K562 (cell line): ENCODE measurements around the gene ZNF275. TPM values are rescaled to one million over a fixed set of nuclear protein-coding genes. Genes with fewer than 3 reads are reported as not detected.

Source experiments
- ATAC-seq: fragments of 200-7000 bp; cut with Tn5 transposase; 3 replicates; pipeline ENCODE4 v1.9.1; 2020; ENCODE audit warnings: moderate library complexity
- BruUV-seq: library from RNA; stranded (reverse); fragments of 400-500 nt; replicated peaks from 2 replicates; lab custom pipeline; 2021; lab: Mats Ljungman, UMichigan
- CTCF ChIA-PET: fragments of 300-600 bp; formaldehyde crosslinking; extraction: SDS; loops from one replicate; lab custom pipeline; 2021; ENCODE audit warnings: low intra/inter-chr PET ratio; lab: Yijun Ruan, JAX
- POLR2A ChIA-PET: fragments of 300-600, 350-650 bp; sonication (Branson Sonifier 250); formaldehyde crosslinking; extraction: SDS; loops from one replicate; lab custom pipeline; 2021; ENCODE audit warnings: antibody characterized with exemption, inconsistent platforms; lab: Yijun Ruan, JAX
- DNase-seq, 4 experiments: peaks; one replicate each; pipeline versions ENCODE4 v3.0.0 to v3.0.0-alpha.2; 2011 to 2018; ENCODE audit warnings: low spot score in 3 of 4, mixed read lengths in 3 of 4; ENCODE audit errors: extremely low read depth in 1 of 4
- FAIRE-seq: peaks from 2 replicates; lab custom pipeline; 2011; peaks lifted over from hg19 to GRCh38; lab: Jason Lieb, UNC
- H2AFZ ChIP-seq: 2 replicates; pipeline ENCODE4 v1.6.0; 2011; ENCODE audit warnings: low read depth, low read length, control low read depth, inconsistent platforms
- H3K27ac ChIP-seq: fragments of 200-600 bp; 3 replicates; pipeline ENCODE4 v1.8.0; 2011; ENCODE audit warnings: low read depth, mild to moderate bottlenecking, control low read depth, inconsistent platforms, low read length, moderate library complexity, mixed read lengths; ENCODE audit errors: extremely low read depth
- H3K27me3 ChIP-seq, 2 experiments: fragments of 300-600 bp in 1 of 2; 2 replicates in 1 of 2; 3 replicates in 1 of 2; pipeline versions ENCODE4 v1.6.0 to v1.8.0; 2011; ENCODE audit warnings: inconsistent platforms in 2 of 2, low read length in 2 of 2, mild to moderate bottlenecking in 1 of 2, mixed read lengths in 1 of 2, moderate library complexity in 1 of 2; ENCODE audit not compliant: control insufficient read depth in 2 of 2, insufficient read depth in 2 of 2
- H3K36me3 ChIP-seq: fragments of 300-600 bp; 3 replicates; pipeline ENCODE4 v1.8.0; 2011; ENCODE audit warnings: mild to moderate bottlenecking, low read length, inconsistent platforms; ENCODE audit not compliant: control insufficient read depth, insufficient read depth
- H3K4me1 ChIP-seq, 2 experiments: fragments of 200-600 bp in 1 of 2; replicated peaks in 1 of 2; 2 replicates in 1 of 2; 3 replicates in 1 of 2; pipeline versions ENCODE4 v1.5.1 to v1.8.0; 2011; ENCODE audit warnings: inconsistent platforms in 2 of 2, low read length in 2 of 2, mild to moderate bottlenecking in 1 of 2, mixed read lengths in 1 of 2, moderate library complexity in 1 of 2; ENCODE audit not compliant: control insufficient read depth in 2 of 2, insufficient read depth in 2 of 2
- H3K4me2 ChIP-seq: 2 replicates; pipeline ENCODE4 v1.6.1; 2011; ENCODE audit warnings: low read length, control low read depth, inconsistent platforms, mixed read lengths; ENCODE audit not compliant: insufficient read depth
- H3K4me3 ChIP-seq: fragments of 200-600 bp; sonication (generic), shearing (Covaris generic); 2 replicates; pipeline ENCODE4 v1.5.1; 2016; ENCODE audit warnings: control low read depth, inconsistent platforms
- H3K79me2 ChIP-seq: fragments of 200-600 bp; 3 replicates; pipeline ENCODE4 v1.8.0; 2011; ENCODE audit warnings: low read length, inconsistent platforms; ENCODE audit not compliant: control insufficient read depth, insufficient read depth
- H3K9ac ChIP-seq, 2 experiments: 2 replicates each; pipeline versions ENCODE4 v1.6.0 to v1.6.1; 2011; ENCODE audit warnings: low read depth in 2 of 2, low read length in 2 of 2, control low read depth in 1 of 2, inconsistent platforms in 1 of 2, mild to moderate bottlenecking in 1 of 2, mixed read lengths in 1 of 2; ENCODE audit not compliant: insufficient read depth in 1 of 2
- H3K9me1 ChIP-seq: one replicate; pipeline ENCODE4 v1.6.0; 2011; ENCODE audit warnings: inconsistent platforms, mild to moderate bottlenecking, low read length, moderate library complexity; ENCODE audit not compliant: control insufficient read depth, insufficient read depth
- H3K9me3 ChIP-seq: replicated peaks from 2 replicates; pipeline ENCODE4 v1.5.1; 2011; ENCODE audit warnings: low read depth, low read length, inconsistent platforms; ENCODE audit not compliant: control insufficient read depth, insufficient read depth
- H4K20me1 ChIP-seq: replicated peaks from 2 replicates; pipeline ENCODE4 v1.6.1; 2011; ENCODE audit warnings: low read length, inconsistent platforms, mixed read lengths; ENCODE audit not compliant: control insufficient read depth, insufficient read depth
- CTCF ChIP-seq, 3 experiments: IDR thresholded peaks in 2 of 3; conservative IDR thresholded peaks in 1 of 3; 2 replicates each; pipeline ENCODE4 v1.5.1; 2011 to 2012; ENCODE audit warnings: low read length in 3 of 3, mild to moderate bottlenecking in 3 of 3, control low read depth in 2 of 3, improper control_type of control experiment in 1 of 3, inconsistent platforms in 1 of 3, low read depth in 1 of 3, mixed read lengths in 1 of 3, moderate library complexity in 1 of 3; ENCODE audit not compliant: insufficient read depth in 2 of 3
- DACH1 ChIP-seq: fragments of 450-650 bp; IDR thresholded peaks from 2 replicates; pipeline ENCODE4 v1.6.1; 2018; ENCODE audit not compliant: partially characterized antibody
- FOXJ3 ChIP-seq: sonication (generic); formaldehyde crosslinking; IDR thresholded peaks from 2 replicates; pipeline ENCODE4 v1.4.0; 2020; ENCODE audit warnings: mild to moderate bottlenecking, missing genetic modification reagents
- HOXB6 ChIP-seq: fragments of 250-450 bp; sonication (Bioruptor Pico); IDR thresholded peaks from 2 replicates; pipeline ENCODE4 v1.5.1; 2022; ENCODE audit warnings: mild to moderate bottlenecking, borderline replicate concordance
- KLF13 ChIP-seq: fragments of 450-650 bp; IDR thresholded peaks from 2 replicates; pipeline ENCODE4 v1.6.1; 2016; ENCODE audit warnings: missing genetic modification characterization, low read depth, mild to moderate bottlenecking, missing compliant biosample characterization, moderate library complexity, borderline replicate concordance
- NONO ChIP-seq, 2 experiments: fragments of 200-400 bp in 1 of 2; fragments of 450-650 bp in 1 of 2; formaldehyde crosslinking in 1 of 2; IDR thresholded peaks; 2 replicates each; pipeline ENCODE4 v1.6.1; 2017; ENCODE audit warnings: low read depth in 2 of 2, mild to moderate bottlenecking in 2 of 2, moderate library complexity in 2 of 2, low read length in 1 of 2
- PHB ChIP-seq: fragments of 250-450 bp; sonication (Bioruptor Pico); IDR thresholded peaks from 2 replicates; pipeline ENCODE4 v1.5.0; 2021
- PHF21A ChIP-seq: fragments of 450-650 bp; IDR thresholded peaks from 2 replicates; pipeline ENCODE4 v1.6.1; 2017; ENCODE audit warnings: low read depth, borderline replicate concordance
- PURB ChIP-seq: sonication (generic); formaldehyde crosslinking; IDR thresholded peaks from 2 replicates; pipeline ENCODE4 v1.9.0; 2021; ENCODE audit warnings: low read depth, mild to moderate bottlenecking, missing genetic modification reagents
- RAD51 ChIP-seq: fragments of 450-650 bp; IDR thresholded peaks from 2 replicates; pipeline ENCODE4 v1.7.1; 2016; ENCODE audit warnings: low read depth, mild to moderate bottlenecking, borderline replicate concordance
- RBM15 ChIP-seq: fragments of 200-400 bp; formaldehyde crosslinking; IDR thresholded peaks from 2 replicates; pipeline ENCODE4 v1.6.1; 2018; ENCODE audit warnings: mild to moderate bottlenecking, low read length, moderate library complexity; ENCODE audit not compliant: insufficient read depth
- ZNF431 ChIP-seq: sonication (generic); formaldehyde crosslinking; IDR thresholded peaks from 2 replicates; pipeline ENCODE4 v1.8.0; 2022; ENCODE audit warnings: mild to moderate bottlenecking, missing genetic modification reagents
- ZNF507 ChIP-seq: conservative IDR thresholded peaks from 2 replicates; pipeline ENCODE4 v1.6.1; 2017; ENCODE audit warnings: missing genetic modification characterization, missing compliant biosample characterization
- ZNF75A ChIP-seq: fragments of 450-650 bp; formaldehyde crosslinking; IDR thresholded peaks from 2 replicates; pipeline ENCODE4 v1.4.0; 2020; ENCODE audit warnings: mild to moderate bottlenecking
- WGBS: fragments of 100-300 bp; shearing (Covaris generic); methylation state at CpG from one replicate; pipeline ENCODE4 v1.1.6; 2016; ENCODE audit warnings: low coverage, mixed read lengths; ENCODE audit not compliant: insufficient coverage; ENCODE audit errors: missing lambda C conversion rate; 5-methylcytosine and 5-hydroxymethylcytosine counted together
- in situ Hi-C: fragments of 300-500 bp; cut with MboI; formaldehyde crosslinking; loops from 4 replicates; pipeline ENCODE4 v1.15.0; 2018; ENCODE audit warnings: inconsistent platforms, mixed read lengths
- intact Hi-C: fragments of 100-400 bp; cut with micrococcal nuclease; formaldehyde crosslinking; loops from 2 replicates; pipeline ENCODE4 v1.14.2; 2022
- polyA plus RNA-seq, 8 experiments: library from polyadenylated mRNA; depleted of rRNA in 4 of 8; stranded (reverse) in 5 of 8; unstranded in 3 of 8; fragments of >200 nt; fragmentation: Nextera tagmentation in 2 of 8; fragmentation: Illumina TruSeq in 1 of 8; extraction: Ambion mirVana in 2 of 8; extraction: Trizol in 1 of 8; gene quantifications; 2 replicates each; pipeline versions ENCODE4 v1.2.1 to v1.2.3, GENCODE V29; 2011 to 2014; ENCODE audit warnings: inconsistent platforms in 1 of 8, missing spikeins in 1 of 8
- total RNA-seq, 7 experiments: library from RNA; depleted of rRNA in 6 of 7; stranded (reverse); fragments of >200 nt in 6 of 7; fragmentation: Illumina TruSeq in 2 of 7; extraction: Trizol in 2 of 7; gene quantifications; 2 replicates each; pipeline versions ENCODE4 v1.2.1 to v1.2.3, GENCODE V29; 2011 to 2021; ENCODE audit warnings: low replicate concordance in 1 of 7
- TF ChIP-seq, protein P1 (sequence below), 3 experiments: fragments of 200-800 bp in 1 of 3; fragments of 250-450 bp in 1 of 3; fragments of 450-650 bp in 1 of 3; sonication (Bioruptor Pico) in 1 of 3; sonication (Bioruptor generic) in 1 of 3; formaldehyde crosslinking in 1 of 3; IDR thresholded peaks; 2 replicates each; pipeline versions ENCODE4 v1.6.1 to v1.8.0; 2016 to 2022; ENCODE audit warnings: mild to moderate bottlenecking in 2 of 3, missing genetic modification characterization in 2 of 3, missing compliant biosample characterization in 1 of 3, moderate library complexity in 1 of 3
- TF ChIP-seq, protein P2 (sequence below): sonication (generic); formaldehyde crosslinking; IDR thresholded peaks from 2 replicates; pipeline ENCODE4 v1.8.0; 2022; ENCODE audit warnings: mild to moderate bottlenecking, low read depth, missing genetic modification reagents

Gene ZNF275
- total and polyA plus RNA-seq, 9 of the 15 experiments (the other 6 are each of a cell fraction or from before 2014, with no cell fraction given) = 2.1 to 19.1 (median 12.0) TPM

GRCh38 chrX:153375571-153375970, 41.6 kb downstream of the ZNF275 start:
- Histone ChIP-seq H4K20me1 (no peaks in the 10 kb centered on the region), H3K9me1 (no peaks in the 10 kb centered on the region), H2AFZ (no peak overlapping the region), H3K4me1 (peaks cover 15 to 20% of the 10 kb centered on the region in 2 experiments), H3K27me3 (no peaks in the 10 kb centered on the region), H3K79me2 (no peaks in the 10 kb centered on the region), H3K9me3 (no peaks in the 10 kb centered on the region), H3K36me3 (no peaks in the 10 kb centered on the region), H3K4me2 (no peak overlapping the region), H3K27ac (no peak overlapping the region), H3K4me3 (no peak overlapping the region), H3K9ac (no peak overlapping the region)
- intact Hi-C loops = no loop called here
- ChIA-PET POLR2A (no interaction called here), CTCF (no interaction called here)
- FAIRE-seq = no peak
- 77% methylated on average over 4 of the region's 5 CpGs for WGBS
- ATAC-seq = no peak
- in situ Hi-C loops = no loop called here
- no peak for DNase-seq
- BruUV-seq = no TSS peak
- TF ChIP-seq, protein P1, sequence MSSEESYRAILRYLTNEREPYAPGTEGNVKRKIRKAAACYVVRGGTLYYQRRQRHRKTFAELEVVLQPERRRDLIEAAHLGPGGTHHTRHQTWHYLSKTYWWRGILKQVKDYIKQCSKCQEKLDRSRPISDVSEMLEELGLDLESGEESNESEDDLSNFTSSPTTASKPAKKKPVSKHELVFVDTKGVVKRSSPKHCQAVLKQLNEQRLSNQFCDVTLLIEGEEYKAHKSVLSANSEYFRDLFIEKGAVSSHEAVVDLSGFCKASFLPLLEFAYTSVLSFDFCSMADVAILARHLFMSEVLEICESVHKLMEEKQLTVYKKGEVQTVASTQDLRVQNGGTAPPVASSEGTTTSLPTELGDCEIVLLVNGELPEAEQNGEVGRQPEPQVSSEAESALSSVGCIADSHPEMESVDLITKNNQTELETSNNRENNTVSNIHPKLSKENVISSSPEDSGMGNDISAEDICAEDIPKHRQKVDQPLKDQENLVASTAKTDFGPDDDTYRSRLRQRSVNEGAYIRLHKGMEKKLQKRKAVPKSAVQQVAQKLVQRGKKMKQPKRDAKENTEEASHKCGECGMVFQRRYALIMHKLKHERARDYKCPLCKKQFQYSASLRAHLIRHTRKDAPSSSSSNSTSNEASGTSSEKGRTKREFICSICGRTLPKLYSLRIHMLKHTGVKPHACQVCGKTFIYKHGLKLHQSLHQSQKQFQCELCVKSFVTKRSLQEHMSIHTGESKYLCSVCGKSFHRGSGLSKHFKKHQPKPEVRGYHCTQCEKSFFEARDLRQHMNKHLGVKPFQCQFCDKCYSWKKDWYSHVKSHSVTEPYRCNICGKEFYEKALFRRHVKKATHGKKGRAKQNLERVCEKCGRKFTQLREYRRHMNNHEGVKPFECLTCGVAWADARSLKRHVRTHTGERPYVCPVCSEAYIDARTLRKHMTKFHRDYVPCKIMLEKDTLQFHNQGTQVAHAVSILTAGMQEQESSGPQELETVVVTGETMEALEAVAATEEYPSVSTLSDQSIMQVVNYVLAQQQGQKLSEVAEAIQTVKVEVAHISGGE (CRISPR knock-in tag; IDR thresholded peaks at IDR 0.05) = no peak
- TF ChIP-seq PHB (CRISPR knock-in tag) (no peak), FOXJ3 (no peak), DACH1 (no peak), ZNF75A (no peak), RAD51 (no peak), PURB (CRISPR knock-in tag) (no peak), HOXB6 (CRISPR knock-in tag) (no peak), ZNF431 (CRISPR knock-in tag) (no peak), CTCF (IDR thresholded peaks at IDR 0.05 in 2 of 3, conservative IDR thresholded peaks at IDR 0.05 in 1 of 3; ENCODE audit: insufficient read depth in 2 of 3, low read depth in 1 of 3, low read length in 3 of 3) (no peak), NONO (IDR thresholded peaks at IDR 0.05; ENCODE audit: low read depth in 2 of 2, low read length in 1 of 2) (no peak), RBM15 (no peak), PHF21A (no peak), KLF13 (no peak), ZNF507 (tag) (no peak)
- TF ChIP-seq, protein P2, sequence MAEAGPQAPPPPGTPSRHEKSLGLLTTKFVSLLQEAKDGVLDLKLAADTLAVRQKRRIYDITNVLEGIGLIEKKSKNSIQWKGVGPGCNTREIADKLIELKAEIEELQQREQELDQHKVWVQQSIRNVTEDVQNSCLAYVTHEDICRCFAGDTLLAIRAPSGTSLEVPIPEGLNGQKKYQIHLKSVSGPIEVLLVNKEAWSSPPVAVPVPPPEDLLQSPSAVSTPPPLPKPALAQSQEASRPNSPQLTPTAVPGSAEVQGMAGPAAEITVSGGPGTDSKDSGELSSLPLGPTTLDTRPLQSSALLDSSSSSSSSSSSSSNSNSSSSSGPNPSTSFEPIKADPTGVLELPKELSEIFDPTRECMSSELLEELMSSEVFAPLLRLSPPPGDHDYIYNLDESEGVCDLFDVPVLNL (CRISPR knock-in tag) = no peak
